H9 (cell line): Measurements from ENCODE around the gene VGF. TPM values are rescaled to one million over a fixed set of nuclear protein-coding genes. Genes with fewer than 3 reads are reported as not detected.
A peak's percentile ranks its signal among the peaks of the same experiment; 100 is the strongest.

Experiments used
- DNase-seq: peaks from one replicate; pipeline ENCODE4 v3.0.0-alpha.2; 2017
- H2AFZ ChIP-seq: one replicate; pipeline ENCODE4 v1.6.1; 2013; ENCODE audit warnings: mild to moderate bottlenecking, low read length, control low read depth, moderate library complexity
- H2AK5ac ChIP-seq: 2 replicates; pipeline ENCODE4 v1.6.1; 2013; ENCODE audit warnings: low read length, control low read depth, mixed read lengths; ENCODE audit not compliant: insufficient read length
- H2BK120ac ChIP-seq: one replicate; pipeline ENCODE4 v1.6.1; 2013; ENCODE audit warnings: low read depth, mild to moderate bottlenecking, low read length, control low read depth, inconsistent platforms; ENCODE audit not compliant: poor library complexity, severe bottlenecking
- H2BK12ac ChIP-seq: 2 replicates; pipeline ENCODE4 v1.6.1; 2013; ENCODE audit warnings: low read length, control low read depth, mixed read lengths, low read depth; ENCODE audit not compliant: insufficient read length
- H2BK15ac ChIP-seq: 2 replicates; pipeline ENCODE4 v1.6.1; 2013; ENCODE audit warnings: low read depth, low read length, control low read depth
- H2BK20ac ChIP-seq: one replicate; pipeline ENCODE4 v1.6.1; 2013; ENCODE audit warnings: low read depth, mild to moderate bottlenecking, low read length, control low read depth, inconsistent platforms; ENCODE audit not compliant: poor library complexity, severe bottlenecking
- H2BK5ac ChIP-seq: 2 replicates; pipeline ENCODE4 v1.6.1; 2013; ENCODE audit warnings: low read length, control low read depth, mixed read lengths; ENCODE audit not compliant: insufficient read length
- H3K14ac ChIP-seq: 2 replicates; pipeline ENCODE4 v1.6.1; 2013; ENCODE audit warnings: low read length, control low read depth; ENCODE audit not compliant: insufficient read depth
- H3K18ac ChIP-seq: 2 replicates; pipeline ENCODE4 v1.6.1; 2013; ENCODE audit warnings: low read depth, mild to moderate bottlenecking, mixed read lengths, low read length, control low read depth; ENCODE audit not compliant: insufficient read length
- H3K23ac ChIP-seq: 2 replicates; pipeline ENCODE4 v1.6.1; 2013; ENCODE audit warnings: low read length, control low read depth, mixed read lengths, low read depth; ENCODE audit not compliant: insufficient read length
- H3K23me2 ChIP-seq: 2 replicates; pipeline ENCODE4 v1.6.1; 2013; ENCODE audit warnings: low read depth, mild to moderate bottlenecking, mixed read lengths, low read length, control low read depth; ENCODE audit not compliant: insufficient read length, poor library complexity, severe bottlenecking
- H3K27ac ChIP-seq: 2 replicates; pipeline ENCODE4 v1.5.1; 2013; ENCODE audit warnings: low read length, control low read depth, mixed read lengths, low read depth; ENCODE audit not compliant: insufficient read length
- H3K27me3 ChIP-seq: 2 replicates; pipeline ENCODE4 v1.6.1; 2013; ENCODE audit warnings: low read length, control low read depth, inconsistent platforms; ENCODE audit not compliant: insufficient read depth
- H3K4ac ChIP-seq: 2 replicates; pipeline ENCODE4 v1.6.1; 2013; ENCODE audit warnings: low read depth, mild to moderate bottlenecking, control low read depth, inconsistent platforms, low read length, moderate library complexity
- H3K4me1 ChIP-seq: 2 replicates; pipeline ENCODE4 v1.6.1; 2013; ENCODE audit warnings: low read length, control low read depth, inconsistent platforms; ENCODE audit not compliant: insufficient read depth
- H3K4me2 ChIP-seq: 2 replicates; pipeline ENCODE4 v1.6.1; 2013; ENCODE audit warnings: low read length, control low read depth, mixed read lengths; ENCODE audit not compliant: insufficient read length, insufficient read depth
- H3K56ac ChIP-seq: 2 replicates; pipeline ENCODE4 v1.6.1; 2013; ENCODE audit warnings: low read depth, mild to moderate bottlenecking, mixed read lengths, low read length, control low read depth; ENCODE audit not compliant: insufficient read length
- H3K79me1 ChIP-seq: 2 replicates; pipeline ENCODE4 v1.6.1; 2013; ENCODE audit warnings: low read depth, mild to moderate bottlenecking, moderate library complexity, low read length, control low read depth, inconsistent platforms; ENCODE audit not compliant: insufficient read depth, poor library complexity, severe bottlenecking
- H3K79me2 ChIP-seq: 2 replicates; pipeline ENCODE4 v1.6.1; 2013; ENCODE audit warnings: low read length, control low read depth, inconsistent platforms; ENCODE audit not compliant: insufficient read depth
- H3K9ac ChIP-seq: 2 replicates; pipeline ENCODE4 v1.6.1; 2013; ENCODE audit warnings: low read length, control low read depth, mixed read lengths; ENCODE audit not compliant: insufficient read length; ENCODE audit errors: extremely low read depth
- H3K9me3 ChIP-seq: one replicate; pipeline ENCODE4 v1.6.1; 2013; ENCODE audit warnings: low read depth, low read length, inconsistent platforms; ENCODE audit not compliant: control insufficient read depth
- H3T11ph ChIP-seq: one replicate; pipeline ENCODE4 v1.6.1; 2013; ENCODE audit warnings: mild to moderate bottlenecking, low read length, control low read depth, inconsistent platforms
- H4K20me1 ChIP-seq: one replicate; pipeline ENCODE4 v1.6.1; 2013; ENCODE audit not compliant: control insufficient read depth, insufficient read length, insufficient read depth
- H4K5ac ChIP-seq: 2 replicates; pipeline ENCODE4 v1.6.1; 2013; ENCODE audit warnings: low read depth, mild to moderate bottlenecking, mixed read lengths, low read length, control low read depth; ENCODE audit not compliant: insufficient read length
- H4K8ac ChIP-seq: replicated peaks from 2 replicates; pipeline ENCODE4 v1.6.1; 2013; ENCODE audit warnings: low read length, control low read depth, mixed read lengths, low read depth; ENCODE audit not compliant: insufficient read length
- H4K91ac ChIP-seq: 2 replicates; pipeline ENCODE4 v1.6.1; 2013; ENCODE audit warnings: low read depth, mild to moderate bottlenecking, moderate library complexity, mixed read lengths, low read length, control low read depth; ENCODE audit not compliant: insufficient read length
- H3K27ac Mint-ChIP-seq, 3 experiments: 2 replicates in 2 of 3; 3 replicates in 1 of 3; pipeline ENCODE4 v1.8.0; 2020 to 2021; ENCODE audit warnings: mixed read lengths in 3 of 3, mild to moderate bottlenecking in 1 of 3, moderate library complexity in 1 of 3
- H3K27me3 Mint-ChIP-seq: 2 replicates; pipeline ENCODE4 v1.8.0; 2021; ENCODE audit warnings: low read depth, mild to moderate bottlenecking, moderate library complexity, mixed read lengths
- H3K36me3 Mint-ChIP-seq, 3 experiments: 2 replicates in 2 of 3; 3 replicates in 1 of 3; pipeline ENCODE4 v1.8.0; 2020 to 2021; ENCODE audit warnings: low read depth in 3 of 3, mixed read lengths in 3 of 3; ENCODE audit not compliant: insufficient read depth in 1 of 3
- H3K4me1 Mint-ChIP-seq, 2 experiments: 2 replicates each; pipeline ENCODE4 v1.8.0; 2020; ENCODE audit warnings: mixed read lengths in 2 of 2
- H3K4me3 Mint-ChIP-seq, 2 experiments: 2 replicates in 1 of 2; 3 replicates in 1 of 2; pipeline ENCODE4 v1.8.0; 2020 to 2021; ENCODE audit warnings: mild to moderate bottlenecking in 2 of 2, mixed read lengths in 2 of 2, moderate library complexity in 1 of 2
- H3K9me3 Mint-ChIP-seq, 2 experiments: 2 replicates in 1 of 2; 3 replicates in 1 of 2; pipeline ENCODE4 v1.8.0; 2020; ENCODE audit warnings: mild to moderate bottlenecking in 2 of 2, mixed read lengths in 2 of 2, moderate library complexity in 1 of 2
- WGBS: extraction: QIAGEN DNeasy Blood & Tissue Kit; methylation state at CpG from one replicate; pipeline ENCODE4 v1.1.7; 2013; ENCODE audit warnings: missing lambda C conversion rate, low lambda C conversion rate, mixed read lengths; ENCODE audit not compliant: insufficient read length; ENCODE audit errors: extremely low coverage; 5-methylcytosine and 5-hydroxymethylcytosine counted together
- total RNA-seq: library from RNA; stranded (reverse); gene quantifications from 2 replicates; pipeline ENCODE4 v1.2.1, GENCODE V29; 2021
- TF ChIP-seq, protein P1 (sequence below): fragments of 200-600 bp; sonication (generic); conservative IDR thresholded peaks from 3 replicates; pipeline ENCODE4 v1.8.0; 2021; ENCODE audit warnings: antibody characterized with exemption, mild to moderate bottlenecking

VGF gene
- total RNA-seq, 1 experiment from 2014 or later, result 37.1 TPM

DNA sequence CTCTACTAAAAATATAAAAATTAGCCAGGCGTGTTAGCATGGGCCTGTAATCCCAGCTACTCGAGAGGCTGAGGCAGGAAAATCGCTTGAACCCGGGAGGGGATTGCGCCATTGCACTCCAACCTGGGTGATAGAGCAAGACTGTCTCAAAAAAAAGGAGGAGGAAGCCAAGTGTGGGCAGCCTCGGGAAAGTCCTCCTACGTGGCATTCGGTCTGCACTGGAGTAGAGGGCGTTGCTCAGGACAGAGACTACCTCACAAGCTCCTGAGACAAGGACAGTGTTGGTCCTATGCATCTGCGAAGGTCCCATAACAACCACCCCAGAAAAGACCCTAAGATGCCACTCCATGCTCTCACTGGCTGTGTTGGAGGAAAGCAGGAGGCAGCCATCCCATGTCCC lies 48.5 kb downstream of the VGF start:
- Histone ChIP-seq H4K20me1 (no peaks in the 10 kb centered on the region), H3K79me1 (no peaks in the 10 kb centered on the region), H3K4ac (no peak overlapping the region), H3K79me2 (no peaks in the 10 kb centered on the region), H3K27me3 (no peaks in the 10 kb centered on the region), H3K4me1 (no peaks in the 10 kb centered on the region; the same call in 1 of the 2 replicates), H2BK12ac (no peak overlapping the region), H3K4me2 (no peak overlapping the region), H3K9me3 (no peaks in the 10 kb centered on the region), H2AK5ac (no peak overlapping the region), H2BK120ac (no peak overlapping the region), H4K5ac (no peak overlapping the region), H2AFZ (no peak overlapping the region), H2BK5ac (no peak overlapping the region), H3K23me2 (no peaks in the 10 kb centered on the region), H3K9ac (no peak overlapping the region), H2BK15ac (no peak overlapping the region), H2BK20ac (no peak overlapping the region), H4K91ac (no peak overlapping the region), H3K23ac (no peak overlapping the region), H3K18ac (no peak overlapping the region), H3T11ph (no peak overlapping the region), H4K8ac (no peak overlapping the region), H3K14ac (no peak overlapping the region), H3K27ac (no peak overlapping the region), H3K56ac (no peak overlapping the region)
- no CpG with 5 or more reads among the region's 10 CpGs for WGBS
- Mint-ChIP-seq H3K4me1 (peaks cover 13 to 20% of the 10 kb centered on the region in 2 experiments), H3K9me3 (no peaks in the 10 kb centered on the region), H3K27me3 (no peaks in the 10 kb centered on the region), H3K4me3 (no peak overlapping the region), H3K36me3 (no peaks in the 10 kb centered on the region; a peak in 1 of 7 replicates), H3K27ac (peak overlapping the region in 2 of 3 experiments; percentile 27 to 34; a peak in 1 of 7 replicates)
- TF ChIP-seq, protein P1, sequence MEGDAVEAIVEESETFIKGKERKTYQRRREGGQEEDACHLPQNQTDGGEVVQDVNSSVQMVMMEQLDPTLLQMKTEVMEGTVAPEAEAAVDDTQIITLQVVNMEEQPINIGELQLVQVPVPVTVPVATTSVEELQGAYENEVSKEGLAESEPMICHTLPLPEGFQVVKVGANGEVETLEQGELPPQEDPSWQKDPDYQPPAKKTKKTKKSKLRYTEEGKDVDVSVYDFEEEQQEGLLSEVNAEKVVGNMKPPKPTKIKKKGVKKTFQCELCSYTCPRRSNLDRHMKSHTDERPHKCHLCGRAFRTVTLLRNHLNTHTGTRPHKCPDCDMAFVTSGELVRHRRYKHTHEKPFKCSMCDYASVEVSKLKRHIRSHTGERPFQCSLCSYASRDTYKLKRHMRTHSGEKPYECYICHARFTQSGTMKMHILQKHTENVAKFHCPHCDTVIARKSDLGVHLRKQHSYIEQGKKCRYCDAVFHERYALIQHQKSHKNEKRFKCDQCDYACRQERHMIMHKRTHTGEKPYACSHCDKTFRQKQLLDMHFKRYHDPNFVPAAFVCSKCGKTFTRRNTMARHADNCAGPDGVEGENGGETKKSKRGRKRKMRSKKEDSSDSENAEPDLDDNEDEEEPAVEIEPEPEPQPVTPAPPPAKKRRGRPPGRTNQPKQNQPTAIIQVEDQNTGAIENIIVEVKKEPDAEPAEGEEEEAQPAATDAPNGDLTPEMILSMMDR, result no peak
- no peak for DNase-seq
